Measurements from ENCODE around the gene MINDY1.

Gene MINDY1

DNA sequence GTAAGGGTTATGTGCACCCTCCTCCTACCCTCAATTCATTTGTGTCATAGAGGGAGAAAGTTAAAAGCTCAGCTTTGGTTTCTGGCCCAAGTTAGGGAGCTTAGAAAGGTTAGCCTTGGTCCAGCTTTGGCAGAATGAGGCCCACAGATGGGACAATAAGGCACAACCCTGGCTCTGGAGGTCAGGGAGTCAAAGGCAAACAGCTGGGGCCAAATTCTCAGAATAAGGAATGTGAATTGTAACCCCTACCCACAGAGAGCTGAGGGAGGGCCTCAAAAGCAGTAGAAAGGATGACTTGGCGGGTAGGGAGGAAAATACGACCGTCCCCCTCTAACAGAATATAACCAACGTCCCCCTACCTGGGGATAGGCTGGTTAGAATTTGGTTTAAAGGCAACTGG is 41.1 kb downstream of the MINDY1 start:
- no peak for DNase-seq (ENCODE audit: low spot score)

GRCh38 chr1:150964164-150964489 is 42.6 kb downstream of the MINDY1 start:
- no peak for DNase-seq (ENCODE audit: low spot score)

DNA sequence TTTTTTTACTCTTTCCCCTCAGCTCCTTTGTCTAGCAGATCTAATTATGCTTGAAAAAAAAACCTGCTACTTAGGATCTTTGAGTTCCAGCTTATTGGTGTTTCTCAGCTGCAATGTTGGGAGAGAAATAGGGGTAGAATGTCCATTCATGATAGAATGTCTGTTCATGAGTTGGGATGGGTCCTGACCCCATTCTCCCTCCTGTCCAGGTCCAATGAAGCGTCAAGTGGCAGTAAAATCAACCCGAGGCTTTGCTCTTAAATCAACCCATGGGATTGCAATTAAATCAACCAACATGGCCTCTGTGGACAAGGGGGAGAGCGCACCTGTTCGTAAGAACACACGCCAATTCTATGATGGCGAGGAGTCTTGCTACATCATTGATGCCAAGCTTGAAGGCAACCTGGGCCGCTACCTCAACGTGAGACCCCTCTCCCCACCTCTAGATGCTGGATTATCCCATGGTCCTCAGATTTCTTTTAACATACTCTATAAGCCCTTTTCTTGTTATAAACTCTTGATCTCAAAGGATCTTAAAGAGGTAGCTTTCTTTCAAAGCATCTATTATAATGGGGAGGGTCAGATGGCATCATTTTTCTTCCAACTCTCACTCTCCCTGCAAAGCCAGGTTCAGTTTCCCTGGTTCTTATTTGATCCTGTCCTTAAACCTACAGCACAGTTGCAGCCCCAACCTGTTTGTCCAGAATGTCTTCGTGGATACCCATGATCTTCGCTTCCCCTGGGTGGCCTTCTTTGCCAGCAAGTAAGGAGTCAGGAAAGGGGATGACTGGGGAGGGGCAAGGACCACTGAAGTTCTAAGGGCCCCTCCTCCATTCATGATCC is 43.2 kb downstream of the MINDY1 start:
- DNase-seq (ENCODE audit: low spot score), result no peak

GRCh38 chr1:150961756-150962155 is 44.9 kb downstream of the MINDY1 start:
- no peak for DNase-seq (ENCODE audit: low spot score)

DNA sequence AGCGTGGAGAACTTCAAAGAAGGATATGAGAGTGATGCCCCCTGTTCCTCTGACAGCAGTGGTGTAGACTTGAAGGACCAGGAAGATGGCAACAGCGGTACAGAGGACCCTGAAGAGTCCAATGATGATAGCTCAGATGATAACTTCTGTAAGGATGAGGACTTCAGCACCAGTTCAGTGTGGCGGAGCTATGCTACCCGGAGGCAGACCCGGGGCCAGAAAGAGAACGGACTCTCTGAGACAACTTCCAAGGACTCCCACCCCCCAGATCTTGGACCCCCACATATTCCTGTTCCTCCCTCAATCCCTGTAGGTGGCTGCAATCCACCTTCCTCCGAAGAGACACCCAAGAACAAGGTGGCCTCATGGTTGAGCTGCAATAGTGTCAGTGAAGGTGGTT is 46.1 kb downstream of the MINDY1 start:
- DNase-seq (ENCODE audit: low spot score), result no peak

DNA sequence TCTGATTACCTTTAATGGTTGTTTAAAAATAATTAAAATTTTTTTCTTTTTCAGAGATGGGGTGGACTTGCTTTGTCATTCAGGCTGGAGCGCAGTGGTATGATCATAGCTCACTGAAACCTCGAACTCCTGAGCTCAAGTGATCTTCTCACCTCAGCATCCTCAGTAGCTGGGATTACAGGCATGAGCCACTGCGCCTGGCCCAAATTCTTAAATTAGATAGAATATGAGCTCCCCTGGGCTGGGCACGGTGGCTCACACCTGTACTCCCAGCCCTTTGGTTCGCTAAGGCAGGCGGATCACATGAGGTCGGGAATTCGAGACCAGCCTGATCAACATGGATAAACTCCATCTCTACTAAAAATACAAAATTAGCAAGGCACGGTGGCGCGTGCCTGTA is 49.0 kb downstream of the MINDY1 start:
- DNase-seq (ENCODE audit: low spot score), result no peak

GRCh38 chr1:150955280-150955679 is 51.4 kb downstream of the MINDY1 start:
- DNase-seq (ENCODE audit: low spot score), result no peak

DNA sequence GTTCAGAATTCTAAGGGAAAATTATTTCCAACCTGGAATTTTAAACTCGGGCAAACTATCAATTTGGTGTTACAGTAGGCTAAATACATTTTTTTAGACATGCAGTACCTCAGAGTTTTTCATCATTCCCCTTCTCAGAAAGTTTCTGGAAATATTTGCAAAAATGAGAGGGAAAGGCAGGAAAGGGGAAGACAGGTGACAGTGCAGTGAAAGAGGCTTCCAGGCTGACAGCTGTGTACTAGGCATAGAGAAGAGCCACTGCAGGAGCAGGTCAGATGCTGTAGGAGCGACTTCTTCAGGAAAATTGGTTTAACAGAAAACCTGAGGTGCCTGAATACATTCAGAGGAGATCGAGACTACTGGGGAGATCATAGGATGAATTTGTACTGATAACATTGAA is 52.0 kb downstream of the MINDY1 start:
- no peak for DNase-seq (ENCODE audit: low spot score)
